ENCODE data around the gene LRRC8C. TPM values are rescaled to one million over a fixed set of nuclear protein-coding genes. Genes with fewer than 3 reads are reported as not detected.

Gene LRRC8C
- total RNA-seq, 2 donors from 2014 or later: 15.8 to 25.4 TPM

- H3K36me3 Mint-ChIP-seq: peaks cover 6% of the 10 kb centered on the region
- peak; percentile 88 to 89 for ATAC-seq
- peak overlapping the region; percentile 86 for H3K4me3 Mint-ChIP-seq
- peak overlapping the region; percentile 99 to 100 for H3K27ac Mint-ChIP-seq
- peaks cover 3% of the 10 kb centered on the region for H3K9me3 Mint-ChIP-seq
- H3K4me1 Mint-ChIP-seq (ENCODE audit: low read depth in 2 of 2): peaks cover 46 to 57% of the 10 kb centered on the region in 2 donors
- no peak for DNase-seq (ENCODE audit: low spot score)
- H3K27me3 Mint-ChIP-seq: no peaks in the 10 kb centered on the region
Measured at GRCh38 chr1:89719502-89720306, 86.8 kb downstream of the LRRC8C start.

GRCh38 chr1:89720839-89721238 lies 87.9 kb downstream of the LRRC8C start:
- peaks cover 57 to 68% of the 10 kb centered on the region in 2 donors for H3K4me1 Mint-ChIP-seq (ENCODE audit: low read depth in 2 of 2)
- H3K36me3 Mint-ChIP-seq: peaks cover 2% of the 10 kb centered on the region
- peak overlapping the region; percentile 86 for H3K4me3 Mint-ChIP-seq
- peaks cover 4% of the 10 kb centered on the region for H3K9me3 Mint-ChIP-seq
- H3K27ac Mint-ChIP-seq: peak overlapping the region; percentile 99 to 100
- DNase-seq (ENCODE audit: low spot score): no peak
- ATAC-seq: no peak
- H3K27me3 Mint-ChIP-seq: no peaks in the 10 kb centered on the region

GRCh38 chr1:89721351-89721750 lies 88.4 kb downstream of the LRRC8C start:
- DNase-seq (ENCODE audit: low spot score) (no peak), ATAC-seq (peak; percentile 67 to 68)
- Mint-ChIP-seq H3K4me3 (peak overlapping the region; percentile 66), H3K27ac (peak overlapping the region; percentile 99 to 100), H3K4me1 (ENCODE audit: low read depth in 2 of 2) (peaks cover 62 to 73% of the 10 kb centered on the region in 2 donors), H3K9me3 (peaks cover 9% of the 10 kb centered on the region), H3K27me3 (no peaks in the 10 kb centered on the region), H3K36me3 (peaks cover 7% of the 10 kb centered on the region)

- ATAC-seq (no peak), DNase-seq (ENCODE audit: low spot score) (no peak)
- peak overlapping the region; percentile 76 for H3K4me3 Mint-ChIP-seq
- no peaks in the 10 kb centered on the region for H3K27me3 Mint-ChIP-seq
- peaks cover 71 to 82% of the 10 kb centered on the region in 2 donors for H3K4me1 Mint-ChIP-seq (ENCODE audit: low read depth in 2 of 2)
- peaks cover 14% of the 10 kb centered on the region for H3K36me3 Mint-ChIP-seq
- H3K9me3 Mint-ChIP-seq: peaks cover 10% of the 10 kb centered on the region
- peak overlapping the region; percentile 89 to 91 for H3K27ac Mint-ChIP-seq
Measured at GRCh38 chr1:89723144-89723543, 90.2 kb downstream of the LRRC8C start.

- Mint-ChIP-seq H3K4me3 (peak overlapping the region; percentile 76), H3K36me3 (peaks cover 14% of the 10 kb centered on the region), H3K27ac (peak overlapping the region; percentile 89 to 91), H3K4me1 (ENCODE audit: low read depth in 2 of 2) (peaks cover 76 to 86% of the 10 kb centered on the region in 2 donors), H3K27me3 (no peaks in the 10 kb centered on the region), H3K9me3 (peaks cover 10% of the 10 kb centered on the region)
- ATAC-seq (no peak), DNase-seq (ENCODE audit: low spot score) (no peak)
Measured at GRCh38 chr1:89723863-89724262, 90.9 kb downstream of the LRRC8C start.

DNA sequence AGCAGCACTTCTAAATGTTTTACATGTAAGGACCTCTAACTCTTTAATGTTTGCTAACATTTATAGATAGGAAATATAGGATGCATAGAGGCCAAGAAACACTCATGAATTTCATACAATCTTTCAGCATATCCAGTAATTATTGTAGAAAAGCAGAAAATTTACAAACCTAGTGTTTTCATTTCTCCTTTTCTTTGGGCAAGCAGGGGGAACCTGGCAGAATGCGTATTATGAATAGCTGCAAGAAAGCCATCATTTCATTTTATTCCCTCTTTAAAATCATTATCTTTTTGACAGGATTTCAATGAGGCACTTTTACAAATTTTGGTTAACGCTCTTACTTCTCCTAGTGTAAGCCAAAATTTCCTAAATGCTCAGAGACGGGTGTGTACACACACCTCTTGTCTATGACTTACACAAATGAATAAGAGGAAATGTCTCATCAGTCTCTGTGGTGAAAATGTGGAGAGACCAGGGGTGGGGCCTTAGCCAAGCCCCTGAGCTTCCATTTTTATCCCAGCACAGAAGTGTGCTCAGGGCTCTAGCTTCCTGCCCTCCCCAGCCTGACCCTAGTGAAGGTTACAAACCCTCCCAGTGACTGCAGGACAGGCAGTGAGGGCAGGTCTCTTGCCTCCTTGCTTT lies 91.6 kb downstream of the LRRC8C start:
- no peaks in the 10 kb centered on the region for H3K27me3 Mint-ChIP-seq
- peak; percentile 77 for DNase-seq (ENCODE audit: low spot score)
- peak overlapping the region; percentile 76 for H3K4me3 Mint-ChIP-seq
- peak overlapping the region; percentile 89 to 91 for H3K27ac Mint-ChIP-seq
- peak; percentile 92 to 94 for ATAC-seq
- H3K9me3 Mint-ChIP-seq: peaks cover 10% of the 10 kb centered on the region
- peaks cover 14% of the 10 kb centered on the region for H3K36me3 Mint-ChIP-seq
- peaks cover 74 to 83% of the 10 kb centered on the region in 2 donors for H3K4me1 Mint-ChIP-seq (ENCODE audit: low read depth in 2 of 2)

DNA sequence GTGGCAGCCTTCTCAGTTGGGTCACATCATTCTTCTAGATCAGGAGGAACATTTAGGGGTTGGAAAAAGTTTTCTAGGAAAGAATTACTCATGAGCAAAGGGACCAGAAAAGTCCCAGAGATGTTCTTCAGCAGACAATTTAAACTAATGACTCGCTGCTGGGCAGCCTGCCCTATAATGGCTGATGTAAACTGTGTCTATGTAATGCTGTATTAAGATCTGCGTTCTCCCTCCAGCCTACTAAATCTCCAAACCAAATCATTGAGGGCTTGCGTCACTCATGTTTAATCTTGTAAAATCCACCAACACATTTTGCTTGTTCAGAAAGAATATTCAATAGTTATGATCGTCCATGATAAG lies 92.1 kb downstream of the LRRC8C start:
- Mint-ChIP-seq H3K27me3 (no peaks in the 10 kb centered on the region), H3K4me3 (peak overlapping the region; percentile 76), H3K36me3 (peaks cover 14% of the 10 kb centered on the region), H3K4me1 (ENCODE audit: low read depth in 2 of 2) (peaks cover 69 to 78% of the 10 kb centered on the region in 2 donors), H3K9me3 (peaks cover 10% of the 10 kb centered on the region), H3K27ac (peak overlapping the region; percentile 89 to 91)
- ATAC-seq (peak; percentile 13 to 34), DNase-seq (ENCODE audit: low spot score) (no peak)

DNA sequence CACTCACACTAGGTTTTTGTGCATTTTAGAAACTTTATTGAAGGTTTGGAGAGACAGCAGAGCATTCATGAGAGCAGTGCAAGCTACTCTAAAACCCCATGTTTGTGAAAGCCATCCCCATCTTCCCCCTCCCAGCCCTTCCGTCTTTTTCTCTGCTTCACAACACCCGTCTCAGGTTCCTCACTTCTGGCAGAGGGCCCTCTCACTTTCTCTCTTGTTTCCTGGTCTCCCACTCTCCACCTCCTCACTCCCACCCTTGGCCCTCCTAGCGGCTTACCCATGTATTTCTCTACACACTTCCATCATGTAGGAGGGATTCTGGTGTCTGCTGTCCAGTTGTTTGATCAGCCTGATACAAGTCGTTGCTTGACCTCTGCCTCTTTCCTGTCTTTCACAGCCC lies 92.7 kb downstream of the LRRC8C start:
- peak overlapping the region; percentile 76 for H3K4me3 Mint-ChIP-seq
- H3K36me3 Mint-ChIP-seq: peaks cover 14% of the 10 kb centered on the region
- H3K27ac Mint-ChIP-seq: peak overlapping the region; percentile 89 to 91
- DNase-seq (ENCODE audit: low spot score) (no peak), ATAC-seq (no peak)
- peaks cover 64 to 72% of the 10 kb centered on the region in 2 donors for H3K4me1 Mint-ChIP-seq (ENCODE audit: low read depth in 2 of 2)
- no peaks in the 10 kb centered on the region for H3K27me3 Mint-ChIP-seq
- H3K9me3 Mint-ChIP-seq: peaks cover 10% of the 10 kb centered on the region

DNA sequence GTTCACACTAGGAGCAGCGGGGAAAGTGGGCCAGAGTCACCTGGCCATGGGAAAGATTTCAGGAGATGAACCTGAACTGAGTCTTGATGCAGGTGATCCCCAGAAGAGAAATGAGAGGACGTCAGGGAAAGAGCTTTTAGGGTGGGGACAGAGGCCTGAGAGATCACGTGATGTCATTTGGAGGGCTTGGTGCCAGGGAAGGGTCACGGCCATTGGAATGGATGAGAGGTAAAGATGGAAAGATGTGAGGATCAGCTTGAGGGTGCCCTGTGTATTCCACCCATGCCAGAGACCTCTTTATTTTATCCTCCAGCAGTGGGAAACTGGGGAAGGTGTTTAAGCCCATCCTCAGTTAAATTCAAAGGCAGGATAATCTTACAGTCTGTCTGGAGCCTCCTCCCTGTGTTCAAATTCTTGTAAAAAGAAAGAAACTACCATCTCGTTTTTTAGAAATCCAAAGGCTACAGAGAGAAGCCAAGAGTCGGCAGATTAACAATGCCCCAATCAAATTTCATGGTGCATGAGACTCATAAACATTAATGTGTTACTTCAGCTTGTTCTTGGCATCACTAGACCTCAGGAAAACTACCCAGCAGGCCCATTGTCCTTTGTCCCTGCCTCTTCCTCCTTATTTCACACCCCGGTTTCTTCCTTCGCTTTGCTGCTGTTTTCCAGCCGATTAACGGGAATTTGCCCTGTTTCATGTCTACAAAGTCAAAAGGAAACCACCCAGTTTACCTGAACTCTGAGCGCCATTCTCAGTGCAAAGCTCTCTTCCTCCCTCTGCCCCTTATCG lies 94.8 kb downstream of the LRRC8C start:
- Mint-ChIP-seq H3K27ac (peak overlapping the region; percentile 10 to 91), H3K4me3 (no peak overlapping the region), H3K9me3 (peaks cover 10% of the 10 kb centered on the region), H3K27me3 (no peaks in the 10 kb centered on the region), H3K4me1 (ENCODE audit: low read depth in 2 of 2) (peaks cover 72 to 78% of the 10 kb centered on the region in 2 donors), H3K36me3 (peaks cover 14% of the 10 kb centered on the region)
- DNase-seq (ENCODE audit: low spot score) (no peak), ATAC-seq (no peak)

DNA sequence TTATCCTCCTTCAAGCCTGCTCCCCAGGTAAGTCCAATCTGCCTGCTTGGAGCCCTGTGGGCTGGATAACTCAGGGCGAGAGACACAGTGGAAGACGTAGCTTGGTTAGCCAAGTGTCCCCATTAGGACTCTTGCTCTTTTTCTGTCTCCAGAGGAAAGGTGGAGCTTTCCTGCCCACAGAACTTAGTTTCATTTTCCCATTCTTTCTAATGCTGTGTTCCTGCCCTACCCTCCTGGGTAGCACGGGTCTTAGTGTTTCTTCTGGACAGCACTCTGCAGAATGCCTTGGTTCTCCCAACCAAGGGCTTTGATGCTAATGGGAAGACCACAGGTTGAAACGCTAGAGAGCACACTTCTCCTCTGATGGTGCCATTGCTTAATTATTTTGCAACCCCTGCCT lies 95.5 kb downstream of the LRRC8C start:
- Mint-ChIP-seq H3K27ac (peak overlapping the region in 1 of 2 donors; percentile 42), H3K36me3 (peaks cover 14% of the 10 kb centered on the region), H3K9me3 (peaks cover 7% of the 10 kb centered on the region), H3K4me1 (ENCODE audit: low read depth in 2 of 2) (peaks cover 70 to 76% of the 10 kb centered on the region in 2 donors), H3K27me3 (no peaks in the 10 kb centered on the region), H3K4me3 (no peak overlapping the region)
- DNase-seq (ENCODE audit: low spot score) (no peak), ATAC-seq (no peak)

DNA sequence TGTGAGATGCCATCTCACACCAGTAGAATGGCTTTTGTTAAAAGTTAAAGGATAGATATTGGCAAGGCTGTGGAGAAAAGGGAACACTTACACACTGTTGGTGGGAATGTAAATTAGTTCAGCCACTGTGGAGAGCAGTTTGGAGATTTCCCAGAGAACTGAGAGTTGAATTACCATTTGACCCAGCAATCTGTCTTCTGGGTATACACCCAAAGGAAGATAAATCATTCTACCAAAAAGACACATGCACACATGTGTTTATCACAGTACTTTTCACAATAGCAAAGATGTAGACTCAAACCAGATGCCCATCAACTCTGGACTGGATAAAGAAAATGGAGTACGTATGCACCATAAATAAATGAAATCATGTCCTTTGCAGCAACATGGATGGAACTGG lies 99.3 kb downstream of the LRRC8C start:
- H3K27me3 Mint-ChIP-seq: no peaks in the 10 kb centered on the region
- DNase-seq (ENCODE audit: low spot score) (no peak), ATAC-seq (no peak)
- peak overlapping the region in 1 of 2 donors; percentile 14 for H3K27ac Mint-ChIP-seq
- H3K9me3 Mint-ChIP-seq: no peaks in the 10 kb centered on the region
- H3K36me3 Mint-ChIP-seq: peaks cover 4% of the 10 kb centered on the region
- peaks cover 39 to 42% of the 10 kb centered on the region in 2 donors for H3K4me1 Mint-ChIP-seq (ENCODE audit: low read depth in 2 of 2)
- H3K4me3 Mint-ChIP-seq: peak overlapping the region; percentile 33

DNA sequence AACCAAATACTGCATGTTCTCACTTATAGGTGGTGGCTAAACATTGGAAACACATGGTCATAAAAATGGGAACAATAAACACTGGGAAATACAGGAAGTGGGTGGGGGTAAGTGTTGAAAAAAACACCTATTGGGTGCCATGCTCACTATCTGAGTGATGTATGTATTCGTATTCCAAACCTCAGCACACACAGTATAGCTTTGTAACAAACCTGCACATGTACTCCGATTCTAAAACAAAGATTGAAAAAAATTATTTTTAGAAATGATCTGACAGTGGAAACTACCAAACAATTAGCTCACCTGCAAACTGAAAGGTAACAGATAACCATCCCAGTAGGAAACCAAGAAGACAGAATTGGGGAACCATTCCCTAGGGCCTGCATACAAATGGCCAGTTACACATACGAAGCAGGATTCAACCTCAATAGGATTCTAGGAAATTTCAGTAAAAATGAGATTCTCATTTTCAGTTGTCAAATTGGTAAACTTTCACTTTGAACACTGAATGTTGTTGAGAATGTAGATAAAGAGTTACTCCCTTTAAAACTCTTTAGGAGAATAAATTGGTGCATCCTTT lies 99.8 kb downstream of the LRRC8C start:
- no peaks in the 10 kb centered on the region for H3K36me3 Mint-ChIP-seq
- DNase-seq (ENCODE audit: low spot score): no peak
- H3K9me3 Mint-ChIP-seq: no peaks in the 10 kb centered on the region
- no peak for ATAC-seq
- no peak overlapping the region for H3K27ac Mint-ChIP-seq
- H3K4me1 Mint-ChIP-seq (ENCODE audit: low read depth in 2 of 2): peaks cover 36 to 40% of the 10 kb centered on the region in 2 donors
- H3K4me3 Mint-ChIP-seq: peak overlapping the region; percentile 33
- H3K27me3 Mint-ChIP-seq: no peaks in the 10 kb centered on the region

GRCh38 chr1:89733748-89734147 lies 100.8 kb downstream of the LRRC8C start:
- H3K36me3 Mint-ChIP-seq: no peaks in the 10 kb centered on the region
- no peak overlapping the region for H3K4me3 Mint-ChIP-seq
- H3K27me3 Mint-ChIP-seq: no peaks in the 10 kb centered on the region
- no peak for ATAC-seq
- DNase-seq (ENCODE audit: low spot score): no peak
- peaks cover 35 to 38% of the 10 kb centered on the region in 2 donors for H3K4me1 Mint-ChIP-seq (ENCODE audit: low read depth in 2 of 2)
- no peaks in the 10 kb centered on the region for H3K9me3 Mint-ChIP-seq
- peak overlapping the region in 1 of 2 donors; percentile 35 for H3K27ac Mint-ChIP-seq
